GM12875 (cell line): ENCODE results near the gene P4HA3.

Source experiments
- H3K4me3 ChIP-seq: one replicate; pipeline ENCODE4 v1.5.1; 2011; ENCODE audit warnings: low read depth, low read length, control low read depth
- TF ChIP-seq, protein P1 (sequence below): IDR thresholded peaks from 2 replicates; pipeline ENCODE4 v1.5.1; 2011; ENCODE audit warnings: low read depth, mild to moderate bottlenecking, control low read depth, inconsistent platforms, low read length, moderate library complexity, borderline replicate concordance; ENCODE audit not compliant: insufficient read depth

Gene P4HA3

DNA sequence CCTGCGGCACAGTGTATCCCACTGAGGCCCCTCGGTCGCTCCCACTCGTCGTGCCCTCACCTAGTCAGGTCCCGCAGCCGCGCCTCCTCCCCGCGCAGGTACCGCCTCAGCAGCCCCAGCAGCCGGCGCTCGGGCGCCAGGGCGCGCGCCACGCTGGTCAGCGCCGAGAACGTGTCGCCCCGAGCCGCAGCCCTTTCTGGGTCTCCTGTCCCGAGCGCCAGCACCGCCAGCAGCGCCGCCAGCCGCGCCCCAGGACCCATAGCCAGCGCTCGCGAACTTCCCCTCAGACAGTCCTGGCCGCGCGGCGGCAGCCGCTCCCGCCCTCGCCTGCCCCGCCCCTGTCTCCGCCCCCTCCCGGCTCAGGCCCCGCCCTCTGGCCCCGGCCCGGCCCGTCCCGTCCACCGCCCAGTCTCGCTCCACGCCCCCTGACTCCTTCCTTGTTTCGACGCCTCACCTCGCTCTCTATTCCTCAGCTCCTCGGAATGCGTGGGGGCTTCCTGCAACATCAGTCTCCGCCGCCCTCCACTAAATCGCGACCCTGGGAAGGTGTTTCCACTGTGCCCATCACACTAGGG is at the start of gene P4HA3:
Gene P4HA3 (minus strand): TSS at position 289 of the 575 bp plus-strand sequence. CDS start 29 bp downstream, at position 260.
- TF ChIP-seq, protein P1, sequence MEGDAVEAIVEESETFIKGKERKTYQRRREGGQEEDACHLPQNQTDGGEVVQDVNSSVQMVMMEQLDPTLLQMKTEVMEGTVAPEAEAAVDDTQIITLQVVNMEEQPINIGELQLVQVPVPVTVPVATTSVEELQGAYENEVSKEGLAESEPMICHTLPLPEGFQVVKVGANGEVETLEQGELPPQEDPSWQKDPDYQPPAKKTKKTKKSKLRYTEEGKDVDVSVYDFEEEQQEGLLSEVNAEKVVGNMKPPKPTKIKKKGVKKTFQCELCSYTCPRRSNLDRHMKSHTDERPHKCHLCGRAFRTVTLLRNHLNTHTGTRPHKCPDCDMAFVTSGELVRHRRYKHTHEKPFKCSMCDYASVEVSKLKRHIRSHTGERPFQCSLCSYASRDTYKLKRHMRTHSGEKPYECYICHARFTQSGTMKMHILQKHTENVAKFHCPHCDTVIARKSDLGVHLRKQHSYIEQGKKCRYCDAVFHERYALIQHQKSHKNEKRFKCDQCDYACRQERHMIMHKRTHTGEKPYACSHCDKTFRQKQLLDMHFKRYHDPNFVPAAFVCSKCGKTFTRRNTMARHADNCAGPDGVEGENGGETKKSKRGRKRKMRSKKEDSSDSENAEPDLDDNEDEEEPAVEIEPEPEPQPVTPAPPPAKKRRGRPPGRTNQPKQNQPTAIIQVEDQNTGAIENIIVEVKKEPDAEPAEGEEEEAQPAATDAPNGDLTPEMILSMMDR = no peak
- H3K4me3 ChIP-seq = no peak within 1 kb of the TSS

DNA sequence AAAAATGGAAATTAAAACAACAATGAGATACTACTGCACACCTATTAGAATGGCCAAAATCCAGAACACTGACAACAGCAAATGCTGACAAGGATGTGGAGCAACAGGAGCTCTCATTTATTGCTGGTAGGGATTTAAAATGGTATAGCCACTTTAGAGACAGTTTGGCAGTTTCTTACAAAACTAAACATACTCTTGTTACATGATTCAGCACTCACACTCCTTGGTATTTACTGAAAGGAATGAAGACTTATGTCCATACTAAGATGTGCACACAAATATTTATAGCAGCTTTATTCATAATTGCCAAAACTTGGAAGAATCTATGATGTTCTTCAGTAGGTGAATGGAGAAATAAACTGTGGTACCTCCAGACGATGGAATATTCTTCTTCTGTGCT is 46.0 kb upstream of the P4HA3 start:
- TF ChIP-seq, protein P1 = no peak
- H3K4me3 ChIP-seq = no peak overlapping the region

DNA sequence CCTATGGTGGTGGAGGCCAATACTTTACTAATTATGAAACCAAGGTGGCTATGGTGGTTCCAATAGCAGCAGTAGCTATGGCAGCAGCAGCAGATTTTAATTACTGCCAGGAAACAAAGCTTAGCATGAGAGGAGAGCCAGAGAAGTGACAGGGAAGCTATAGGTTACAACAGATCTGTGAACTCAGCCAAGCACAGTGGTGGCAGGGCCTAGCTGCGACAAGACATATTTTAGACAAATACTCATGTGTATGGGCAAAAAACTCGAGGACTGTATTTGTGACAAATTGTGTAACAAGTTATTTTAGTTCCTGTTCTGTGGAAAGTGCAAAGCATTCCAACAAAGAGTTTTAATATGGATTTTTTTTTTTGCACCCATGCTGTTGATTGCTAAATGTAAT is 44.2 kb upstream of the P4HA3 start:
- TF ChIP-seq, protein P1 = no peak
- H3K4me3 ChIP-seq = no peak overlapping the region

DNA sequence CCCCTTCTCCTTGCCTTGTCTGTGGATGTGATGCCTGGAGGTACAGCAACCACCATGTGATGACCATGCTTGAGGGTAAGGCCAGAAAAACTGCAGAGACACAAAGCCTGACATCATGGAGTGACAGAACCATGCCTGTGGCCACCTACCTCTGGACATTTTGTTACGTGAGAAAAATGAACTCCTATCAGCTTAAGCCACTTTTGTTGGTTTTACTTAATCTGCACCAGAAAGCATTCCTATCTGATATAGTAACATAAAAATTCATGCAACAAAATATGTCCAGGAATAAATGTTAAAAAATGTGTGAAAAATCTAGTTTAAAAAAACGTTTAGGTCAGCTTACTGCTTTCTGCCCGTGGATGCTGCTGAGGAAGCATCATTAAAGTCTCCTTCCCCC is 42.6 kb upstream of the P4HA3 start:
- H3K4me3 ChIP-seq = no peak overlapping the region
- TF ChIP-seq, protein P1 = no peak

DNA sequence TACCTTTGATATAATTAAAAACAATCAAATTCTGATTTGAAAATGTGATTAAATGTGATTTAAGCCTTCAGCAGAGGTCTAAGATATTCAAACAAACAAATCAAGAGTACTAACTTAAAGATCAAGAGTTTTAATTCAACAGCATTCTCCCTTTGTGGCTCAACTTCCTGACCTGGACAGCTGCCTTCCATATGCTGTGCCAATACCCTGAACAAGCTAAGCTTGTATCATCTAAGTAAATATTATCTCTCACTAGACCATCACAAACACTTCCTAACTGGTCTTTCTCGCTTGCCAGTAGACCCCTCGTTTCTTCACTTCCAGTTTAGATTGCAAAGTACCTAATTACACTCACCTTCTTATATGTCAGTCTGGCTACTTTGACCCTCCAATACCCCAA is 35.9 kb upstream of the P4HA3 start:
- TF ChIP-seq, protein P1 = no peak
- no peak overlapping the region for H3K4me3 ChIP-seq

DNA sequence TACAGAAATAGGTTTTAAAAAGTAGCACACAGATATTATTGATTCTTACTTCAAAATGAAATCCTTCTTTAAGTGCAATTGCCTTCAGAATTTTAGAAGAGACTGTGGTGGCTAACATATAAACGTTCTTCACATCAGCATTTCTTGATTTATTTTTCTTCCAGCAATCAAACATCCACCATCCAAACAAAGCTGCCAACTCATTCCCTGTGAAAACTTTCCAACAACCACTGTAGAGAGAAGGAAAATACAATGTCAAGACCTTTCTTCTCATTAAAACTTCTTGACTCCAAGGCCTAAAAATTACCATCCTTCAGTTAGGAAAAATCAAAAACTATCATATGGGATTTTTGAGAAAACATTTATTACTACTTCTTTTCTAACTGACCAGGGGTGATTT is 34.0 kb upstream of the P4HA3 start:
- TF ChIP-seq, protein P1 = no peak

DNA sequence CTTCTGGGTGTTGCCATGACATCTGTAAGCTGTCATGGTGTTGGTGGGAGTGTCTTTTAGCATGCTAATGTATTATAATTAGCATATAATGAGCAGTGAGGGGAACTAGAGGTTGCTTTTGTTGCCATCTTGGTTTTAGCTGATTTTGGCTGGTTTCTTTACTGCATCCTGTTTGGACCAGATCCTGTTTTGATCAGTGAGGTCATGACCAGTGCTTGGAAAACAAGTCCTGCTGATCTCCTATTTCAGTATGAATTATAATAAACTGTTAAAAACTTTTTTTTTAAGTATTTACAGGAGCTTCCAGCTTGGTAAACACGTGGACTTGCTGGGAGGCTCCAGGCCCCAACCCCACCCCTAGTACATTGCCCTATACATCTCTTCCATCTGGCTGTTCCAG is 30.5 kb upstream of the P4HA3 start:
- TF ChIP-seq, protein P1 = no peak
- no peak overlapping the region for H3K4me3 ChIP-seq

More for the DNA sequence above, 34.0 kb upstream of the P4HA3 start:
- H3K4me3 ChIP-seq = no peak overlapping the region
